T-cell (primary cell): ENCODE measurements around the gene CACNA1E. TPM values are rescaled to one million over a fixed set of nuclear protein-coding genes. Genes with fewer than 3 reads are reported as not detected.

Source experiments
- ATAC-seq, 4 experiments: fragments of 200-7000 bp in 3 of 4; fragments of 150-1000 bp in 1 of 4; cut with Tn5 transposase; replicated peaks in 1 of 4; 1 replicate in 3 of 4; 2 replicates in 1 of 4; pipeline ENCODE4 v1.10.0; 2021; ENCODE audit warnings: moderate library complexity in 3 of 4, mild to moderate bottlenecking in 2 of 4, moderate number of reproducible peaks in 1 of 4
- CTCF ChIA-PET, 2 donors: fragments of 300-600 bp; sonication (Branson Sonifier 250); formaldehyde crosslinking; loops; one replicate each; lab custom pipeline; 2022; ENCODE audit warnings: antibody characterized with exemption in 2 of 2; lab: Charles Lee
- POLR2A ChIA-PET, 2 donors: fragments of 300-600 bp; sonication (Branson Sonifier 250); formaldehyde crosslinking; loops; one replicate each; lab custom pipeline; 2022; ENCODE audit warnings: antibody characterized with exemption in 2 of 2; lab: Charles Lee
- DNase-seq, 35 experiments: peaks; one replicate each; pipeline versions ENCODE4 v3.0.0 to v3.0.0-alpha.2; 2013 to 2023
- H3K27ac ChIP-seq: one replicate; pipeline ENCODE4 v1.5.1; 2013; ENCODE audit warnings: low read length
- H3K27me3 ChIP-seq, 2 experiments: replicated peaks in 1 of 2; 1 replicate in 1 of 2; 2 replicates in 1 of 2; pipeline versions ENCODE4 v1.6.1 to v1.7.0; 2013; ENCODE audit warnings: low read length in 1 of 2, mixed read lengths in 1 of 2; ENCODE audit not compliant: control insufficient read depth in 2 of 2, insufficient read depth in 2 of 2; ENCODE audit errors: extremely low read depth in 1 of 2
- H3K36me3 ChIP-seq, 2 donors: 1 replicate in 1 of 2; 2 replicates in 1 of 2; pipeline versions ENCODE4 v1.6.1 to v1.7.0; 2013; ENCODE audit warnings: low read length in 1 of 2; ENCODE audit not compliant: control insufficient read depth in 2 of 2, insufficient read depth in 1 of 2; ENCODE audit errors: extremely low read depth in 1 of 2
- H3K4me1 ChIP-seq, 2 experiments: 1 replicate in 1 of 2; 2 replicates in 1 of 2; pipeline versions ENCODE4 v1.6.1 to v1.7.0; 2013; ENCODE audit warnings: low read length in 2 of 2, mixed read lengths in 1 of 2; ENCODE audit not compliant: insufficient read depth in 2 of 2, control insufficient read depth in 1 of 2; ENCODE audit errors: extremely low read depth in 1 of 2
- H3K4me3 ChIP-seq, 2 donors: 1 replicate in 1 of 2; 2 replicates in 1 of 2; pipeline versions ENCODE4 v1.5.1 to v1.7.0; 2013; ENCODE audit warnings: mild to moderate bottlenecking in 2 of 2, low read length in 1 of 2, moderate library complexity in 1 of 2; ENCODE audit not compliant: control insufficient read depth in 1 of 2; ENCODE audit errors: extremely low read depth in 1 of 2
- H3K9me3 ChIP-seq: 2 replicates; pipeline ENCODE4 v1.7.0; 2013
- H3K27ac Mint-ChIP-seq, 2 donors: one replicate each; pipeline ENCODE4 v1.8.0; 2020 to 2021; ENCODE audit warnings: mild to moderate bottlenecking in 2 of 2, mixed read lengths in 2 of 2
- H3K27me3 Mint-ChIP-seq, 2 donors: one replicate each; pipeline ENCODE4 v1.8.0; 2021 to 2022; ENCODE audit warnings: mixed read lengths in 2 of 2
- H3K36me3 Mint-ChIP-seq: one replicate; pipeline ENCODE4 v1.8.0; 2021; ENCODE audit warnings: mixed read lengths
- H3K4me1 Mint-ChIP-seq, 3 donors: one replicate each; pipeline ENCODE4 v1.8.0; 2020 to 2022; ENCODE audit warnings: mixed read lengths in 3 of 3, mild to moderate bottlenecking in 1 of 3
- H3K4me3 Mint-ChIP-seq, 3 donors: one replicate each; pipeline ENCODE4 v1.8.0; 2020 to 2022; ENCODE audit warnings: mild to moderate bottlenecking in 3 of 3, mixed read lengths in 3 of 3, moderate library complexity in 3 of 3
- H3K9me3 Mint-ChIP-seq, 3 donors: one replicate each; pipeline ENCODE4 v1.8.0; 2020 to 2022; ENCODE audit warnings: mixed read lengths in 3 of 3
- WGBS: methylation state at CpG from one replicate; pipeline ENCODE4 v1.1.5; 2013; ENCODE audit warnings: missing lambda C conversion rate; ENCODE audit not compliant: insufficient coverage; 5-methylcytosine and 5-hydroxymethylcytosine counted together
- total RNA-seq, 35 experiments: library from RNA in 6 of 35; stranded (reverse) in 6 of 35; fragments of 120-200 nt in 1 of 35; gene quantifications; one replicate each; pipeline versions ENCODE4 v1.2.1 to v1.2.4 and lab custom pipeline; 2013 to 2026

Gene CACNA1E
- total RNA-seq, 5 donors from 2014 or later (not counting 1 experiment from before 2014, with no cell fraction given) = 0.03 to 0.10 (median 0.03) TPM; not detected in 2

GRCh38 chr1:181558416-181558815, 75.1 kb downstream of the CACNA1E start:
- Histone ChIP-seq H3K27me3 (peaks cover 0 to 17% of the 10 kb centered on the region in 2 experiments), H3K4me1 (no peaks in the 10 kb centered on the region), H3K9me3 (no peaks in the 10 kb centered on the region), H3K27ac (no peak overlapping the region), H3K36me3 (no peaks in the 10 kb centered on the region), H3K4me3 (no peak overlapping the region)
- DNase-seq = no peak
- WGBS = 69% methylated on average over 4 of the region's 4 CpGs
- Mint-ChIP-seq H3K9me3 (no peaks in the 10 kb centered on the region), H3K27me3 (peaks cover 0 to 8% of the 10 kb centered on the region in 2 donors), H3K4me3 (no peak overlapping the region), H3K27ac (no peak overlapping the region), H3K36me3 (no peaks in the 10 kb centered on the region), H3K4me1 (no peaks in the 10 kb centered on the region)
- ChIA-PET POLR2A (interaction anchor here in 1 of 2 donors (0.6 kb wide), 1 partner anchor 39 kb away, joined by 3 read pairs; no protein-coding TSS in a partner anchor), CTCF (no interaction called here)
- ATAC-seq = no peak

- H3K27me3 ChIP-seq = peaks cover 0 to 17% of the 10 kb centered on the region in 2 experiments
- H3K9me3 Mint-ChIP-seq = no peaks in the 10 kb centered on the region
- H3K4me1 ChIP-seq = no peaks in the 10 kb centered on the region
- H3K4me3 ChIP-seq = no peak overlapping the region
- POLR2A ChIA-PET = interaction anchor here (0.5 to 0.6 kb wide), 2 partner anchors 40 to 684 kb away, joined by 3 to 4 read pairs; no protein-coding TSS in a partner anchor
- DNase-seq (no peak), ATAC-seq (no peak)
- H3K36me3 ChIP-seq = no peaks in the 10 kb centered on the region
- peaks cover 0 to 8% of the 10 kb centered on the region in 2 donors for H3K27me3 Mint-ChIP-seq
- H3K4me1 Mint-ChIP-seq = no peaks in the 10 kb centered on the region
- H3K27ac ChIP-seq = no peak overlapping the region
- CTCF ChIA-PET = no interaction called here
- 0% methylated on average over 1 of the region's 1 CpG for WGBS
- H3K36me3 Mint-ChIP-seq = no peaks in the 10 kb centered on the region
- H3K27ac Mint-ChIP-seq = no peak overlapping the region
- no peaks in the 10 kb centered on the region for H3K9me3 ChIP-seq
- no peak overlapping the region for H3K4me3 Mint-ChIP-seq
Observed at GRCh38 chr1:181559142-181559541, 75.8 kb downstream of the CACNA1E start.

GRCh38 chr1:181562395-181562794, 79.1 kb downstream of the CACNA1E start:
- Mint-ChIP-seq H3K36me3 (no peaks in the 10 kb centered on the region), H3K27ac (no peak overlapping the region), H3K9me3 (no peaks in the 10 kb centered on the region), H3K4me3 (no peak overlapping the region), H3K27me3 (peaks cover 2 to 11% of the 10 kb centered on the region in 2 donors), H3K4me1 (no peaks in the 10 kb centered on the region)
- Histone ChIP-seq H3K4me3 (no peak overlapping the region), H3K27ac (no peak overlapping the region), H3K27me3 (peaks cover 0 to 6% of the 10 kb centered on the region in 2 experiments), H3K4me1 (no peaks in the 10 kb centered on the region), H3K9me3 (no peaks in the 10 kb centered on the region), H3K36me3 (no peaks in the 10 kb centered on the region)
- CTCF ChIA-PET = no interaction called here
- POLR2A ChIA-PET = interaction anchor here in 1 of 2 donors (0.7 kb wide), 1 partner anchor 41 kb away, joined by 5 read pairs; no protein-coding TSS in a partner anchor
- ATAC-seq = no peak
- WGBS = no CpG with 5 or more reads among the region's 4 CpGs
- DNase-seq = no peak

GRCh38 chr1:181568736-181569135, 85.4 kb downstream of the CACNA1E start:
- DNase-seq (no peak), ATAC-seq (no peak)
- Histone ChIP-seq H3K9me3 (no peaks in the 10 kb centered on the region), H3K36me3 (no peaks in the 10 kb centered on the region), H3K27me3 (no peaks in the 10 kb centered on the region), H3K27ac (no peak overlapping the region), H3K4me1 (no peaks in the 10 kb centered on the region), H3K4me3 (no peak overlapping the region)
- no peak overlapping the region for H3K27ac Mint-ChIP-seq
- H3K4me3 Mint-ChIP-seq = no peak overlapping the region
- no peaks in the 10 kb centered on the region for H3K9me3 Mint-ChIP-seq
- POLR2A ChIA-PET = no interaction called here
- H3K27me3 Mint-ChIP-seq = peaks cover 4 to 36% of the 10 kb centered on the region in 2 donors
- CTCF ChIA-PET = no interaction called here
- no peaks in the 10 kb centered on the region for H3K4me1 Mint-ChIP-seq
- 62% methylated on average over 4 of the region's 4 CpGs for WGBS
- no peaks in the 10 kb centered on the region for H3K36me3 Mint-ChIP-seq

GRCh38 chr1:181577475-181577874, 94.2 kb downstream of the CACNA1E start:
- no peak overlapping the region for H3K4me3 Mint-ChIP-seq
- Histone ChIP-seq H3K36me3 (no peaks in the 10 kb centered on the region), H3K27me3 (peaks cover 0 to 8% of the 10 kb centered on the region in 2 experiments), H3K4me3 (no peak overlapping the region), H3K9me3 (no peaks in the 10 kb centered on the region), H3K27ac (no peak overlapping the region), H3K4me1 (no peaks in the 10 kb centered on the region)
- H3K9me3 Mint-ChIP-seq = no peaks in the 10 kb centered on the region
- ATAC-seq = no peak
- 87% methylated on average over 8 of the region's 8 CpGs for WGBS
- no peaks in the 10 kb centered on the region for H3K36me3 Mint-ChIP-seq
- no peaks in the 10 kb centered on the region for H3K4me1 Mint-ChIP-seq
- H3K27ac Mint-ChIP-seq = no peak overlapping the region
- no peak for DNase-seq
- peaks cover 17 to 19% of the 10 kb centered on the region in 2 donors for H3K27me3 Mint-ChIP-seq
- ChIA-PET POLR2A (no interaction called here), CTCF (no interaction called here)

- CTCF ChIA-PET = no interaction called here
Observed at GRCh38 chr1:181583598-181583997, 100.3 kb downstream of the CACNA1E start.

More at GRCh38 chr1:181583598-181583997, 100.3 kb downstream of the CACNA1E start:
- Histone ChIP-seq H3K4me1 (no peaks in the 10 kb centered on the region), H3K36me3 (no peaks in the 10 kb centered on the region), H3K27me3 (peaks cover 0 to 4% of the 10 kb centered on the region in 2 experiments), H3K4me3 (no peak overlapping the region), H3K9me3 (no peaks in the 10 kb centered on the region), H3K27ac (no peak overlapping the region)
- no peaks in the 10 kb centered on the region for H3K9me3 Mint-ChIP-seq
- no peaks in the 10 kb centered on the region for H3K36me3 Mint-ChIP-seq
- H3K27me3 Mint-ChIP-seq = peaks cover 9 to 18% of the 10 kb centered on the region in 2 donors
- POLR2A ChIA-PET = interaction anchor here in 1 of 2 donors (0.6 kb wide), 1 partner anchor 11 kb away, joined by 3 read pairs; no protein-coding TSS in a partner anchor
- no peak overlapping the region for H3K4me3 Mint-ChIP-seq
- no peak for ATAC-seq
- 17% methylated on average over 1 of the region's 3 CpGs for WGBS
- no peak for DNase-seq
- H3K4me1 Mint-ChIP-seq = no peaks in the 10 kb centered on the region
- no peak overlapping the region for H3K27ac Mint-ChIP-seq
